ENCODE data around the gene NLRC4.

The NLRC4 gene

DNA sequence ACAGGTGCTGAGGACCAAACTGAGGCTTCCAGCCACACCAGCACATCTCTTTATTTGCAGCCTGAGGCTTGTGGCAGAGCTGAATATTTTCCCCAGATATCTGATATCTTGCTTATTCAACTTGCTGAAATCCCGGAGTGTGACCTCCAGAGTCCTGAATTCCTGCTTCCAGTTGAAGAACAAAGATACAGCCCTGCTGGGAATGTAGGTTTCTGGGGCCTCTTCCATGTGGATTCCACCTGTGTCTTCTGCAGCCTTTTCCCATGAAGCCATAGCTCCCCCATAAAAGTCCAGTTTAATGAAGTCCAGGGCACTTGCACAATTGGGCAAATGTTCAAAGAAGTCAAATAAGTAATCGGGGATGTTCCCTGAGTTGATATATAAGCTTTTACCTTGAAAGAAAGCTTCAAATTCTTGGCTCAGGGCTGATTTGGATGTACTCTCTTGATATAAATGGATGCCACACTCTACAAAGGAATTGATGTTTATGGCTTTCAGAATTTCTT lies 14.9 kb downstream of the NLRC4 start:
- DNase-seq: no peak
- Histone ChIP-seq H3K9me3 (ENCODE audit: control extremely low read depth in 1 of 5, control insufficient read depth in 4 of 5, insufficient read depth in 2 of 5, low read depth in 1 of 5, low read length in 4 of 5) (no peaks in the 10 kb centered on the region), H3K27ac (ENCODE audit: insufficient read depth in 1 of 2, low read depth in 1 of 2, low read length in 2 of 2, poor library complexity in 1 of 2, severe bottlenecking in 2 of 2) (no peak overlapping the region), H3K27me3 (replicated peaks in 2 of 5; ENCODE audit: control insufficient read depth in 4 of 5, insufficient read depth in 5 of 5, low read length in 4 of 5) (no peaks in the 10 kb centered on the region), H3K4me3 (ENCODE audit: control insufficient read depth in 1 of 7, extremely low read depth in 1 of 7, insufficient read depth in 4 of 7, low read depth in 2 of 7, low read length in 6 of 7) (no peak overlapping the region), H3K4me1 (ENCODE audit: control extremely low read depth in 1 of 4, control insufficient read depth in 4 of 4, insufficient read depth in 4 of 4, low read length in 3 of 4) (no peaks in the 10 kb centered on the region), H3K36me3 (ENCODE audit: control insufficient read depth in 4 of 4, insufficient read depth in 4 of 4, low read length in 3 of 4) (no peaks in the 10 kb centered on the region)
- ChIA-PET CTCF (interaction anchor here (1.1 kb wide), 1 partner anchor 130 kb away, joined by 3 read pairs; no protein-coding TSS in a partner anchor), POLR2A (no interaction called here)
- 100% methylated on average over 2 of the region's 2 CpGs for WGBS (ENCODE audit: insufficient coverage)

DNA sequence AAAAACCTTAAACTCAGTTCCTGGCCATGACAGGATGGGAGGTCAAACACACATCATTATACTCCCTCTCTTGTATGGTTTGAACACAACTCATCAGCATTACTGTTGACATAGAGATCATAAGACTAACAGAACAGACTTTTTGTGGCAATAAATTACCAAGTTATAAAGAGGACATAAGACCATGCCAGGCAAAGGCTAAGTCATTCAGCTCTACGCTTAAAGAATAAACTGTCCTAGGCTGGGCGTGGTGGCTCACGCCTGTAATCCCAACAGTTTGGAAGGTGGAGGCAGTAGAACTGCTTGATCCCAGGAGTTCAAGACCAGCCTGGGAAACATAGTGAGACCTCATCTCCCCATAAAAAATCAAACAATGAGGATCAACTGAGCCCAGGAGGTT lies 16.4 kb downstream of the NLRC4 start:
- no peaks in the 10 kb centered on the region for H3K4me1 ChIP-seq (ENCODE audit: control extremely low read depth in 1 of 4, control insufficient read depth in 4 of 4, insufficient read depth in 4 of 4, low read length in 3 of 4)
- no peaks in the 10 kb centered on the region for H3K27me3 ChIP-seq (replicated peaks in 2 of 5; ENCODE audit: control insufficient read depth in 4 of 5, insufficient read depth in 5 of 5, low read length in 4 of 5)
- H3K36me3 ChIP-seq (ENCODE audit: control insufficient read depth in 4 of 4, insufficient read depth in 4 of 4, low read length in 3 of 4): no peaks in the 10 kb centered on the region
- ChIA-PET POLR2A (no interaction called here), CTCF (interaction anchor here (1.5 kb wide), 1 partner anchor 8 kb away, joined by 4 read pairs; no protein-coding TSS in a partner anchor)
- WGBS (ENCODE audit: insufficient coverage): 100% methylated on average over 3 of the region's 3 CpGs
- no peak overlapping the region for H3K27ac ChIP-seq (ENCODE audit: insufficient read depth in 1 of 2, low read depth in 1 of 2, low read length in 2 of 2, poor library complexity in 1 of 2, severe bottlenecking in 2 of 2)
- H3K4me3 ChIP-seq (ENCODE audit: control insufficient read depth in 1 of 7, extremely low read depth in 1 of 7, insufficient read depth in 4 of 7, low read depth in 2 of 7, low read length in 6 of 7): no peak overlapping the region
- no peak for DNase-seq
- H3K9me3 ChIP-seq (ENCODE audit: control extremely low read depth in 1 of 5, control insufficient read depth in 4 of 5, insufficient read depth in 2 of 5, low read depth in 1 of 5, low read length in 4 of 5): no peaks in the 10 kb centered on the region

DNA sequence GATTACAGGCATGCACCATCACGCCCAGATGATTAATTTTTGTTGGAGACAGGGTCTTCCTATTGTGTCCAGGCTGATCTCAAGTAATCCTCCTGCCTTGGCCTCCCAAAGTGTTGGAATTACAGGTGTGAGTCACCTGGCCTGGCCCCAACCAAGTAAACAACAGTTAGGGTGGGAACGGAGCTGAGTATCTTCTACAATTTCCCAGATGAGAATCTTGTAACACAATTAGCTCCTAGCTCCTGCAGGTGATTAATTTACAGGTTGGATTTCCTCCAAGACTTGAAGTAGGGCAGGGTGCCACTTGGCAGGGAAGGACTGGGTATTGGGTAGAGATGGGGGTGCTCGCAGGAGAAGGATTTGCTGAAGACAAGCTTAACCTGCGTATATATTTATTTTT lies 17.8 kb downstream of the NLRC4 start:
- ChIA-PET POLR2A (interaction anchor here (0.6 kb wide), 1 partner anchor 49 kb away, joined by 3 read pairs; no protein-coding TSS in a partner anchor), CTCF (interaction anchor here (1.5 kb wide), 1 partner anchor 10 kb away, joined by 4 read pairs; no protein-coding TSS in a partner anchor)
- no peaks in the 10 kb centered on the region for H3K27me3 ChIP-seq (replicated peaks in 2 of 5; ENCODE audit: control insufficient read depth in 4 of 5, insufficient read depth in 5 of 5, low read length in 4 of 5)
- H3K9me3 ChIP-seq (ENCODE audit: control extremely low read depth in 1 of 5, control insufficient read depth in 4 of 5, insufficient read depth in 2 of 5, low read depth in 1 of 5, low read length in 4 of 5): no peaks in the 10 kb centered on the region
- WGBS (ENCODE audit: insufficient coverage): 100% methylated on average over 1 of the region's 4 CpGs
- H3K36me3 ChIP-seq (ENCODE audit: control insufficient read depth in 4 of 4, insufficient read depth in 4 of 4, low read length in 3 of 4): no peaks in the 10 kb centered on the region
- no peak for DNase-seq
- H3K4me1 ChIP-seq (ENCODE audit: control extremely low read depth in 1 of 4, control insufficient read depth in 4 of 4, insufficient read depth in 4 of 4, low read length in 3 of 4): no peaks in the 10 kb centered on the region
- H3K27ac ChIP-seq (ENCODE audit: insufficient read depth in 1 of 2, low read depth in 1 of 2, low read length in 2 of 2, poor library complexity in 1 of 2, severe bottlenecking in 2 of 2): no peak overlapping the region
- no peak overlapping the region for H3K4me3 ChIP-seq (ENCODE audit: control insufficient read depth in 1 of 7, extremely low read depth in 1 of 7, insufficient read depth in 4 of 7, low read depth in 2 of 7, low read length in 6 of 7)

DNA sequence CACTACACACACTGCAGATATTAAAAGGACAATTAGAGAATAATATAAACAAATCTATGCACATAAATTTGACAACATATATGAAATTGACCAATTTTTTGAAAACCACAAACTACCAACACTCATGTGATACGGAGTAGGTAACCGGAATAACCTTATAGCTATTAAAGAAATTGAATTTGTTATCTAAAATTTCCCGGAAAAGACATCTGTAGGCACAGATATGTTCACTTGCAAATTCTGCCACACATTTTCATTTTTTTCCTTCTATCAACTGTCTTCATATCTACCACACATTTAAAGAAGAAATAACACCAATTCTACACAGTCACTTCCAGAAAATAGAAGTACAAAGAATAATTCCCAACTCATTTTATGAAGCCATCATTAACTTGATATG lies 22.4 kb downstream of the NLRC4 start:
- Histone ChIP-seq H3K27me3 (replicated peaks in 2 of 5; ENCODE audit: control insufficient read depth in 4 of 5, insufficient read depth in 5 of 5, low read length in 4 of 5) (no peaks in the 10 kb centered on the region), H3K9me3 (ENCODE audit: control extremely low read depth in 1 of 5, control insufficient read depth in 4 of 5, insufficient read depth in 2 of 5, low read depth in 1 of 5, low read length in 4 of 5) (no peaks in the 10 kb centered on the region), H3K36me3 (ENCODE audit: control insufficient read depth in 4 of 4, insufficient read depth in 4 of 4, low read length in 3 of 4) (no peaks in the 10 kb centered on the region), H3K4me1 (ENCODE audit: control extremely low read depth in 1 of 4, control insufficient read depth in 4 of 4, insufficient read depth in 4 of 4, low read length in 3 of 4) (no peaks in the 10 kb centered on the region), H3K27ac (ENCODE audit: insufficient read depth in 1 of 2, low read depth in 1 of 2, low read length in 2 of 2, poor library complexity in 1 of 2, severe bottlenecking in 2 of 2) (no peak overlapping the region), H3K4me3 (ENCODE audit: control insufficient read depth in 1 of 7, extremely low read depth in 1 of 7, insufficient read depth in 4 of 7, low read depth in 2 of 7, low read length in 6 of 7) (no peak overlapping the region)
- CTCF ChIA-PET: no interaction called here
- no CpG with 5 or more reads among the region's 3 CpGs for WGBS (ENCODE audit: insufficient coverage)
- DNase-seq: peak in 1 of 3 donors; percentile 17
- POLR2A ChIA-PET: no interaction called here

DNA sequence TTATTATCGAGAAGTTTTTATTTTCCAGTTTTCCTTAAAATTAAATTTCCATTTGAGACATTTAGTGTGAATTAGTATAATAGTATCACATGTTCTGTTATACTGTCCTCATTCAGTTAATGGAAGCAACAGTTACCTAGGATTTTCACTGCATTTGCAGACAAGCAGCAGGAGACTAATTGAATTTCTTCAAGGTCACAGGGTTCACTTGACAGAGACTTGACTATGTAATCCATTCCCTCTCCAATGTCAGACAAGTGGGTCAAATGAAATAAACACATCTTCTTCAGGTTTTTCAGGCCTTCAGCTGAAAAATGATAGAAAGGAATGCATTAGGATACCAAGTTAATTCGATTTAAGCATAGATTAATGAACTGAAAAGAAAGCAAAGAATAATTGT lies 26.7 kb downstream of the NLRC4 start:
- WGBS (ENCODE audit: insufficient coverage): 100% methylated on average over 1 of the region's 2 CpGs
- Histone ChIP-seq H3K36me3 (ENCODE audit: control insufficient read depth in 4 of 4, insufficient read depth in 4 of 4, low read length in 3 of 4) (no peaks in the 10 kb centered on the region), H3K27ac (ENCODE audit: insufficient read depth in 1 of 2, low read depth in 1 of 2, low read length in 2 of 2, poor library complexity in 1 of 2, severe bottlenecking in 2 of 2) (no peak overlapping the region), H3K9me3 (ENCODE audit: control extremely low read depth in 1 of 5, control insufficient read depth in 4 of 5, insufficient read depth in 2 of 5, low read depth in 1 of 5, low read length in 4 of 5) (peaks cover 0 to 4% (median 0%) of the 10 kb centered on the region in 5 experiments), H3K4me1 (ENCODE audit: control extremely low read depth in 1 of 4, control insufficient read depth in 4 of 4, insufficient read depth in 4 of 4, low read length in 3 of 4) (no peaks in the 10 kb centered on the region), H3K4me3 (ENCODE audit: control insufficient read depth in 1 of 7, extremely low read depth in 1 of 7, insufficient read depth in 4 of 7, low read depth in 2 of 7, low read length in 6 of 7) (no peak overlapping the region), H3K27me3 (replicated peaks in 2 of 5; ENCODE audit: control insufficient read depth in 4 of 5, insufficient read depth in 5 of 5, low read length in 4 of 5) (no peaks in the 10 kb centered on the region)
- POLR2A ChIA-PET: interaction anchor here (0.5 kb wide), 1 partner anchor 93 kb away, joined by 3 read pairs; no protein-coding TSS in a partner anchor
- CTCF ChIA-PET: no interaction called here
- no peak for DNase-seq

DNA sequence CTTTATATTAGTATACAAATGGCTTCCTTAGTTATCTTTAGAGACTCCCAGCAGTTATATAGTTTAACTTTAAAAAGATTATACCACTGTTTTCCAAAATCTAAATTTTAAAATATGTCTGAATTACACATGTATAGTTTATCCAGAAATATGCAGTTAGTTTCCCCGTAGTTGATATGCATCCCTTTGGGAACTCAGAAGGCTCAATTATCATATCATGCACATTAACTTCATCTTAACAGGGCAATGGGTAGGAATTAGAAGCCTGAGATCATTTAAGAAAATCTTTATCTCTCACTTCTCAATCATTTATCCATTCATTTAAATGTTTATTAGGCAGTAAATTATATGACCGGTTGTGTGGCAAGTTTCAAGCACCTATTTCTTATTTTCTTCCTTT lies 27.2 kb downstream of the NLRC4 start:
- Histone ChIP-seq H3K4me1 (ENCODE audit: control extremely low read depth in 1 of 4, control insufficient read depth in 4 of 4, insufficient read depth in 4 of 4, low read length in 3 of 4) (no peaks in the 10 kb centered on the region), H3K27me3 (replicated peaks in 2 of 5; ENCODE audit: control insufficient read depth in 4 of 5, insufficient read depth in 5 of 5, low read length in 4 of 5) (no peaks in the 10 kb centered on the region), H3K4me3 (ENCODE audit: control insufficient read depth in 1 of 7, extremely low read depth in 1 of 7, insufficient read depth in 4 of 7, low read depth in 2 of 7, low read length in 6 of 7) (no peak overlapping the region), H3K27ac (ENCODE audit: insufficient read depth in 1 of 2, low read depth in 1 of 2, low read length in 2 of 2, poor library complexity in 1 of 2, severe bottlenecking in 2 of 2) (no peak overlapping the region), H3K9me3 (ENCODE audit: control extremely low read depth in 1 of 5, control insufficient read depth in 4 of 5, insufficient read depth in 2 of 5, low read depth in 1 of 5, low read length in 4 of 5) (peaks cover 0 to 4% (median 0%) of the 10 kb centered on the region in 5 experiments), H3K36me3 (ENCODE audit: control insufficient read depth in 4 of 4, insufficient read depth in 4 of 4, low read length in 3 of 4) (no peaks in the 10 kb centered on the region)
- no peak for DNase-seq
- POLR2A ChIA-PET: no interaction called here
- CTCF ChIA-PET: no interaction called here
- 100% methylated on average over 1 of the region's 2 CpGs for WGBS (ENCODE audit: insufficient coverage)

DNA sequence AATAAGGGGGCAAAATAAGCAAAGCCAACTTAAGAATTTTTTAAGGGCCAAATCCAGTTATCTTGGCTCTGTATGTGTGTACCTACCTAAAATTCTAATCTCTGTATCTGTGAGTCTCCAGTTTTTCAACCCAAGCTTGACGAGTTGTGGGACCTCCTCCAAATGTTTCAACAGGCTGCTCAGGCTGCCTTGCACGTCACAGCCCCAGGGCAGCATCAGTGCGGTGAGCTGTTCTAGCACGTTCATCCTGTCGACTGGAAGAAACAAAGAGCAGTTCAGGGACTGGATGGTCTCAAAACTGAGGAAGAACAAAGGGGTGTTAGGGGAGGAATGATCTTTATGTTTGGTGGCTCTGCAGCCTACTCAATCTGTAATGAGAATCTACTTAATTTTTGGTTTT lies 29.4 kb downstream of the NLRC4 start:
- WGBS (ENCODE audit: insufficient coverage): 100% methylated on average over 3 of the region's 5 CpGs
- no peaks in the 10 kb centered on the region for H3K4me1 ChIP-seq (ENCODE audit: control extremely low read depth in 1 of 4, control insufficient read depth in 4 of 4, insufficient read depth in 4 of 4, low read length in 3 of 4)
- H3K27ac ChIP-seq (ENCODE audit: insufficient read depth in 1 of 2, low read depth in 1 of 2, low read length in 2 of 2, poor library complexity in 1 of 2, severe bottlenecking in 2 of 2): no peak overlapping the region
- H3K36me3 ChIP-seq (ENCODE audit: control insufficient read depth in 4 of 4, insufficient read depth in 4 of 4, low read length in 3 of 4): no peaks in the 10 kb centered on the region
- peaks cover 0 to 4% (median 0%) of the 10 kb centered on the region in 5 experiments for H3K9me3 ChIP-seq (ENCODE audit: control extremely low read depth in 1 of 5, control insufficient read depth in 4 of 5, insufficient read depth in 2 of 5, low read depth in 1 of 5, low read length in 4 of 5)
- POLR2A ChIA-PET: no interaction called here
- H3K27me3 ChIP-seq (replicated peaks in 2 of 5; ENCODE audit: control insufficient read depth in 4 of 5, insufficient read depth in 5 of 5, low read length in 4 of 5): no peaks in the 10 kb centered on the region
- CTCF ChIA-PET: no interaction called here
- no peak for DNase-seq
- H3K4me3 ChIP-seq (ENCODE audit: control insufficient read depth in 1 of 7, extremely low read depth in 1 of 7, insufficient read depth in 4 of 7, low read depth in 2 of 7, low read length in 6 of 7): no peak overlapping the region
